ELR (cell line): Measurements from ENCODE around the gene CD2AP.
"Not testable (repeated sequence)": the region's sequence is repeated elsewhere in the genome, so short reads cannot be mapped to it uniquely, and the experiment has no call there.

Experiments
- DNase-seq: peaks from one replicate; pipeline ENCODE4 v3.0.0-alpha.2; 2015; ENCODE audit warnings: low read depth

Gene CD2AP

GRCh38 chr6:47464052-47464451 is 13.5 kb upstream of the CD2AP start:
- peak; percentile 35 for DNase-seq

GRCh38 chr6:47465117-47465516 is 12.5 kb upstream of the CD2AP start:
- no peak for DNase-seq

GRCh38 chr6:47471911-47472310 is 5.7 kb upstream of the CD2AP start:
- DNase-seq: no peak

GRCh38 chr6:47473791-47474346 is 3.7 kb upstream of the CD2AP start:
- no peak for DNase-seq

- DNase-seq: no peak
Measured at GRCh38 chr6:47475319-47475816, 2.2 kb upstream of the CD2AP start.

- DNase-seq: no peak
Measured at GRCh38 chr6:47476781-47477496, 650 bp upstream of the CD2AP start.

GRCh38 chr6:47478233-47479139 is 897 bp downstream of the CD2AP start:
- DNase-seq: peak; percentile 62

GRCh38 chr6:47479140-47479508 is 1.5 kb downstream of the CD2AP start:
- peak; percentile 39 for DNase-seq

GRCh38 chr6:47479874-47480273 is 2.3 kb downstream of the CD2AP start:
- no peak for DNase-seq

- not testable (repeated sequence) for DNase-seq
Measured at GRCh38 chr6:47481213-47481612, 3.6 kb downstream of the CD2AP start.

- DNase-seq: no peak
Measured at GRCh38 chr6:47481806-47482205, 4.2 kb downstream of the CD2AP start.

GRCh38 chr6:47483516-47483852 is 5.9 kb downstream of the CD2AP start:
- peak; percentile 30 for DNase-seq

GRCh38 chr6:47483853-47484546 is 6.4 kb downstream of the CD2AP start:
- peak; percentile 67 for DNase-seq

GRCh38 chr6:47484616-47485015 is 7.0 kb downstream of the CD2AP start:
- peak; percentile 95 for DNase-seq

GRCh38 chr6:47485083-47485482 is 7.5 kb downstream of the CD2AP start:
- DNase-seq: no peak

- peak; percentile 56 for DNase-seq
Measured at GRCh38 chr6:47485491-47486135, 8.0 kb downstream of the CD2AP start.

GRCh38 chr6:47489995-47490394 is 12.4 kb downstream of the CD2AP start:
- no peak for DNase-seq

- DNase-seq: no peak
Measured at GRCh38 chr6:47490676-47491075, 13.1 kb downstream of the CD2AP start.

GRCh38 chr6:47492355-47492754 is 14.8 kb downstream of the CD2AP start:
- no peak for DNase-seq

GRCh38 chr6:47495207-47495606 is 17.6 kb downstream of the CD2AP start:
- DNase-seq: no peak

- no peak for DNase-seq
Measured at GRCh38 chr6:47495954-47496545, 18.5 kb downstream of the CD2AP start.
